ENCODE measurements around the gene DTX4.

DTX4 gene

DNA sequence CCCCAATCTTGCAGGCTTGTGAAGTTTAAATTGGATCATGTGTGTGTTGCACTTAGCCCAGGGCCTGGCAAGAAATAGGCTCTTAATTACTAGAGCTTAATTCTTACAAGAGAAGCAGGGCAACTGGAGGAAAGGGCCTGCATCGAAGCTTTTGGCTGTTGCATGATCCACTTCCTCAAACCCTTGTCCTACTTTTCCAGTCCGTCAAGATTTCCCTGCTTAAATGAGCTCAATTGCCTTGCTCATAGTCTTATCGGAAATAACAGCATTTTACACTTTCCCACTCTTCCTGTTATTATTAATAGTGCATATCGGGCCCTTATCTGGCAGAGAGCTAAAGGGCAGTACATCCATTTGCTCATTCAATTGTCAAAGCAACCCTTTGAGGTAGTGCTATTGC lies 18.1 kb downstream of the DTX4 start:
- DNase-seq (ENCODE audit: extremely low read depth in 1 of 2, low read depth in 1 of 2): no peak

DNA sequence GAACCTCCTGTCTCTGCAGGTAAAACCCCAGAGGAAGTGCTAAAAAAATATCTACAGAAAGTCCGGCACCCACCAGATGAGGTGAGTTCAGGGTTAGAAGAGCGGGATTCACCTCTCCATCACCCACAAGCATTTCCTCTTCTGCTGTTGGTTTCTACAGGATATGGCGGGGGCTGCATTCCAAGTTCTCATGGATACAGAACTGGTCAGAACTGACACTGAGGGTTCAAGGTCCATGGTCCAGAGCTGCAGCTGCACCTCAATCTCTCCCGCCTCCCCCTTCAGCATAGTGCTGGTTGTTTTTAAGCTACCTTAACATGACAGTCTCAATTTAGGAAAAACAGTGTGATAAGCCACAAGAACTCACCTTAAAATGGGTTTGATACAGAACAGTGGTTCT lies 19.2 kb downstream of the DTX4 start:
- no peak for DNase-seq (ENCODE audit: extremely low read depth in 1 of 2, low read depth in 1 of 2)

DNA sequence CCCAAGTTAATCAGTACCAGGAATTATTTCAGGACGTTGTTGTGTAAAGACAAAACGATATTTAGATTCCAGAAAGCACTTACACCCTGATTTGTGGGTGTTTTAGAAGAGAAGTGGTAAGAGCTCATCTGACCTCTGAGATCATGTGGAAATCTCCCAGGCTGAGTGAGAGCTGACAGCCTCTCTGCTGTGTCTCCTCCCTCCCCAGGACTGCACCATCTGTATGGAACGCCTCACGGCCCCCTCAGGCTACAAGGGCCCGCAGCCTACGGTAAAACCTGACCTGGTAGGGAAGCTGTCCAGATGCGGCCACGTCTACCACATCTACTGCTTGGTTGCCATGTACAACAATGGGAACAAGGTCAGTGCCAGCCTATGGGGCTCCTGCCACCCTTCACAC lies 20.0 kb downstream of the DTX4 start:
- no peak for DNase-seq (ENCODE audit: extremely low read depth in 1 of 2, low read depth in 1 of 2)

DNA sequence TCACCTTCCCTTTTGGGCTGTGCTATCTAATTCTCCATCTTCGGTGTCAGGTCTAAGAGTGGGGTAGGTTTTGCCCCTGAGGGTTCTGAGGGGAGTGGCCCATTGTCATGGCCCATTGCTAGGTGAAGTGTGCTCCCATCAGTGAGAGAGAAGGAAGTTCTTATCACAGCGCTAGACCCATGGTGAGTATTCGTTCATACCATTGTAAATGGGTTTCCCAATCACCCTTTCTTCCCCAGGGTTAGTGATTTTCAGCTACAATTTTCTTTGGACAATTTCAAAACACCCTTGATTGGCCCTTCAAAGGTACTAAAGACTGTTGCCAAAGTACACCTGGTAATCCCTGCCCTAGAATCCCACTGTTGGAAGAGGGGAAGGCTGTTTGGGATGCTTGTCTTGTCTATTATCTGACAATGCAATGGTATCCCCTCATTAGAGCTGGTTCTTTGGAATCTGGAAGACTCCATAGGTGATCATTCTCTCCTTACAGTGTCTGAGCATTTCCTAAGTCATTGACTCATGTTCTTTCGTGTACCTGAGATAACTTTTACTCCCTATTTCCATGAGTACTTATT lies 20.6 kb downstream of the DTX4 start:
- DNase-seq (ENCODE audit: extremely low read depth in 1 of 2, low read depth in 1 of 2): no peak

DNA sequence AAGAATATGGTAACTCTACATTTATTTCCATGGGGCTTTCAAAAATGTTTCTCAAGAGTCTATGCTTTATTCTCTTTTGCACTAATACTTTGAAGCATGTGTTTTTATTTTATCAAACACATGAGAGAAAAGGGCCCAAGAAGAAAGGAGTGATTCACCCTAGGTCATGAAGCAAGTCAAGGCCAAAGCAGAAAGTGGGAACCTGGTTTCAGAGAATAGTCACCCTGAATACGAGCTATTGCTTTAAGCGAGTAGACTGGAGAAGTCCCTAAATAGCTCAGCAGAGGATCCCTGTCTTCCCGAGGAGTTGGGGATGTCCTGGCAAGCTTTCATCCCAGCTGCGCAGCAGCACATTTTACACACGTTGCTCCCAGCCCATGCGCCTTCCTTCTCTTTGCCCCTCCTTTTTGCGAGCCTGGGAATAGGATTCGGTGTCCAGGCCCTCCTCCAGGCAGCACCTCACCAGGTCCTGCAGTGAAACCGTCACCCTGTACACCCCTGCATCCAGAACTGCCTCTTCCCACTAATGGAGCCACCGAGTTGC lies 21.7 kb downstream of the DTX4 start:
- DNase-seq (ENCODE audit: extremely low read depth in 1 of 2, low read depth in 1 of 2): no peak

DNA sequence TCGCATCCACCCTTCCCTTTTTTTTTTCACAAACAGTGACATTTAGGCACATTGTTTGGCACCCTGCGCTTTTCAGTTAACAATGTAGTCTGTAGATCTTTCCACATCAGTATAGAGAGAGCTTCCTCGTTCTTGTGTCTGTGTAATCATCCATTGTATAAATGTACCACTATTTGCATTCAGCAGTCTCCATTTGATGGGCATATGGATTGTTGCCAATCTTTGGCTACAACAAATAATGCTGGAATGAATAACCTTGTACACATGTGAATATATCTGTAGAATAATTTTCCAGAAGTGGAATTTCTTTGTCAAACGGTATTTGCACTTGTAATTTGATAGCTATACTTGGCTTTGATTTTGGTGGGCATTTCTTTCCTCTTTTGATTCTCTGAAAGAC lies 23.7 kb downstream of the DTX4 start:
- no peak for DNase-seq (ENCODE audit: extremely low read depth in 1 of 2, low read depth in 1 of 2)

DNA sequence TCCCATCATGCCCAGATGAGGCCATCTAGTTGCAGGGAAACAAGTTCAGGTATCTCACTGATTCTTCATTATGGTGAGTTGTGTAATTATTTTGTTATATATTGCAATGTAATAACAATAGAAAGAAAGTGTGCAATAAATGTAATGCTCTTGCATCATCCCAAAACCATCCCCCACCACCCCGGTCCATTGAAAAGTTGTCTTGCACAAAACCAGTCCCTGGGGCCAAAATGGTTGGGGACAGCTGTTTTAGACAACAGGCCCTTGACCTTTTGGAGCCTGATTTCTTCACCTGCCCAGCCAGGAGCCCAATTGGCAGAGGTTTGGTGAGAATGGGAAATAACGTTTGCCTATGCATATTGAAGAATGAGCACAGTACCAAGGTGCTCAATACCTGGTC lies 24.8 kb downstream of the DTX4 start:
- DNase-seq (ENCODE audit: extremely low read depth in 1 of 2, low read depth in 1 of 2): no peak

DNA sequence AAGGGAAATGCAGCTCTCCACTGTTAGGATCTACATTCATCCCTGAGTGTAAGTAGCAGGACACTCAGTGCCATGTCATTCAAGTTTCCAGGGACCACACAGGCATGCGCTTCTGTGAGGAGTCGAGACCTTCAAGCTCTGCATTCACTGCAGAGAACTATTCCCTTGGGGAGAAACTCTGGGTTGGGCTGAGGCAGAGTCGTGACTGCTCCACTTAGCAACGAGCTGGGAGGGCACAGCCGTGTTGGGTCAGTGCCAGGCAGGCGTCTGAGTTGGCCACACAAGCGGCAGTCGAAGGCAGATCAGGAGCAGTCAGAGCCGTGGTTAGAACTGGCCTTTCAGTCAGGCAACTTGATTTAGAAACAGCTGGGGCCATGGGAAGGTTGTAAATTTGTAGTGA lies 26.1 kb downstream of the DTX4 start:
- no peak for DNase-seq (ENCODE audit: extremely low read depth in 1 of 2, low read depth in 1 of 2)

DNA sequence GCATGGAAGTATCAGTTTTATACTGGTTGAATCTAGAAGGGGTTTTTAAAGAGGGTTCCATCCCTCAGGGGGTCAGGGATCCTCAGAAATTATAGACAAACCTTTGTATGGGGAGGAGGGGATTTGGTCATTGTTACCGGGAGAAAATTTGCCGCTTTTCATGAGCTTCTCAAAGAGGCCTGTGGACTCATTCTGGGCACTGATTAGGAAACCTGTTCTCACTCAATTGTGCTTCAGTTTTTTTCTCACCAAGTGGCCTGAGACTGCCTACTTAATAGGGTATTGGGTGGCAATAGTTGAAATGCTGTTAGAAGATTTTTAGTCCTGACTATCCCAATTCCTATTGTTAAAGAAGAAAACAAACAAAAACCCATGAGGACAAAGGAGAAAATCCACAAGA lies 26.8 kb downstream of the DTX4 start:
- no peak for DNase-seq (ENCODE audit: extremely low read depth in 1 of 2, low read depth in 1 of 2)

DNA sequence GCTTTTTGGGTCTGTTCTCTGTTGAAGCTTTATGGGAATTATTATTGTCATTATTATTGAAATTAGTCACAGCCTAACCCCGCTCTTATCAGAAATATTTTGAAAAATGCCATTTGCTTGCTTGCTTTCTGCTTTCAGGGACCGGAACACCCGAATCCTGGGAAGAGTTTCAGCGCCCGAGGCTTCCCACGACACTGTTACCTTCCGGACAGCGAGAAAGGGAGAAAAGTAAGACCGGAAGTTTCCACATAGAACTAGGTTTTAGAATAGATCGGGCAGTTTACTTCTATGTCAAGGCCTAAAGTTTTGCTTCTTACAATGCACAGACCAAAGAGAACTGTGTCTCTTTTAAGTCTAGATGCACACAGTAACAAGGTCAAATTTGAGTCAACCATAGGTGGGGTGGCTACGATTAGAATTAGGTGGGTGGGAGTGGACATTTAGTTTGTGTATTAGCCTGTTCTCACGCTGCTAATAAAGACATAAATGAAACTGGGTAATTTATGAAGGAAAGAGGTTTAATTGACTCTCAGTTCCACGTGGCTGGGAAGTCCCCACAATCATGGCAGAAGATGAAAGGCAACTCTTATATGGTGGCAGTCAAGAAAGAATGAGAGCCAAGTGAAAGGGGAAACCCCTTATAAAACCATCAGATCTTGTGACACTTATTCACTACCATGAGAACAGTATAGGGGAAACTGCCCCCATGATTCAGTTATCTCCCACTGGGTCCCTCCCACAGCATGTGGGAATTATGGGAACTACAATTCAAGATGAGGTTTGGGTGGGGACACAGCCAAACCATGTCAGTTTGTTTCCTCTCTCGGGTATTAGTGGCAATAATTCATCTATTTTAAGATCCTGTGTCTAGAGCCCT lies 27.9 kb downstream of the DTX4 start:
- DNase-seq (ENCODE audit: extremely low read depth in 1 of 2, low read depth in 1 of 2): no peak

DNA sequence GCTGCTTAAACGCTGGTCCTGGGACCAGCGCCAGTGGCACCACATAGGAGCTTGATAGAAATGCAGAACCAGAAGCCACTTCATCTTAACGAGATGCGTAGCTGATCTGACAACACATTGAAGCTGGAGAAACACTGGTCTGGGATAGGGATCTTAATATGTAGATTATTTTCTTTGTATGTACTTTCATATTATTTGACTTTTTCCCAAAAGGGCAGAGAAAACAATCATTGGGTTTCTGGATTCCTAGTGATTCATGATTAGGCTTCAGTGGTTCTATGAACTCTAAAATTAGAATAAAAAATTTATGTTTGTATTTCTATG lies 28.5 kb downstream of the DTX4 start:
- DNase-seq (ENCODE audit: extremely low read depth in 1 of 2, low read depth in 1 of 2): no peak

DNA sequence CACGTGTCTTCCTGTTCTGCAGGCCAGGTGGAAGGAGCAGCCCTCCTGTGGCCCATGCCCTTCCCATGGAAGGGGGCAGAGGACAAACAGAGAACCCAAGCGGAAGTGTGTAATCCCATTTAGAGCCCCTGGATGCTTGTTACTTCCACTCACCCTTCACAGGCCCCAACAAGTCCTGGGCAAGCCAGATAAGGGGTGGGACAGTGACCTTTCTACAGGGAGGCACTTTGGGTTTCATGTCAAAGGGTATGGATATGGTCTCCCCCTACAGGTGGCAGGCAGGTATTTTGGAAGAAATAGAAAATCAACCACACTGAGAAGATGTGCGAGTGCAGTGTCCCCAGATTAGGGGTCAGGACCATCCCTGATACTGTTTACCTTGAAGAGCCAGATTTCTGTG lies 29.4 kb downstream of the DTX4 start:
- no peak for DNase-seq (ENCODE audit: extremely low read depth in 1 of 2, low read depth in 1 of 2)

DNA sequence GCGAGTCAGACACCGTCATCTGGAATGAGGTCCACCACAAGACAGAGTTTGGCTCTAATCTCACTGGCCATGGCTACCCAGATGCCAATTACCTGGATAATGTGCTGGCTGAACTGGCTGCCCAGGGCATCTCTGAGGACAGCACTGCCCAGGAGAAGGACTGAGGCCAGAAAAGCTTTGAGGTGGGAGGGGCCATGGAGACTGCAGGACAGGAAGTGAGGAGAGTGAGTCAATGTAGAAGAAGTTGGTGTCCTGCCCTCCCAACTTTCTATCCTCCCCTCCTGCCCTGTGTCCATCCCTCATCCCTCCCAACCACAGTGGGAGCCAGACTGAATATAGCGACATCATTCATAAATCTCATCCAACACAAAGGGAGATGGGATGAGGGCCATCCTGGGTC lies 32.8 kb downstream of the DTX4 start:
- DNase-seq (ENCODE audit: extremely low read depth in 1 of 2, low read depth in 1 of 2): no peak

DNA sequence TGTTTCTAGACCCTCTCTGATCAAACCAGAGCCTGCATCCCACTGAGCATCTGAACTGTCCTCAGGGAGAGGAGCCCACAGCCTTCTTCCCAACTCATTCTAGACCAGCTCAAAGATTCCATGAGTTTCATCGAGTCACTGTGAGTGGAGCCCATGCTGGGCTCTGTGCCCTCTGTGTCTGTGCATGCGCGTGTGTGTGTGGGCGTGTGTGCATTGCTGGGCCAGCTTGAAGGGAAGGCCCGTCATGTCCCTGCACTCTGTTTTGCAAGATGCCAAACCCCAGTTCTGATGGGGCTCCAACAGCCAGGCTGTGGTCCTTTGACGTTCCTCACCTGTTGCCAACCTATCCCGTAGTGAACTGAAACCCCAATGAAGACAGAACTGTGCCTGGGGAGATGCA lies 33.7 kb downstream of the DTX4 start:
- DNase-seq (ENCODE audit: extremely low read depth in 1 of 2, low read depth in 1 of 2): no peak

DNA sequence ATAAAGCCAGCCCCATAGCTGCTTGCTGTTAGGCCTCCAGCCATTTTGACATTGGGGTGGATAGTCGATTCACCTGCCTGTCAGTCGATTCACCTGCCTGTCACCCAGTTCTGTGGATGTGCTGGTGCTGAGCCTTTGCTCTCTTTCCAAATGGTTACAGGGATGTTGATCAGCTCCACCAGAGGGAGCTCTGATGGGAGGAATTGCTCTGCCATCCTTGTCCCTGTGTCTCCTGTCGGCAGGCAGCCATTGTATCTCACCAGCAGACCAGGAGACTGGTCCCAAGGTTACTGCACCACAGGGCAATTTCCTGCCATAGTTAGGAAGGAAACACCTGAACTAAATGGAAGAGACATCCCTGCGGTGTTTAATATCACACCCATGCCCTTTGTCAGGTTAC lies 34.7 kb downstream of the DTX4 start:
- DNase-seq (ENCODE audit: extremely low read depth in 1 of 2, low read depth in 1 of 2): no peak

DNA sequence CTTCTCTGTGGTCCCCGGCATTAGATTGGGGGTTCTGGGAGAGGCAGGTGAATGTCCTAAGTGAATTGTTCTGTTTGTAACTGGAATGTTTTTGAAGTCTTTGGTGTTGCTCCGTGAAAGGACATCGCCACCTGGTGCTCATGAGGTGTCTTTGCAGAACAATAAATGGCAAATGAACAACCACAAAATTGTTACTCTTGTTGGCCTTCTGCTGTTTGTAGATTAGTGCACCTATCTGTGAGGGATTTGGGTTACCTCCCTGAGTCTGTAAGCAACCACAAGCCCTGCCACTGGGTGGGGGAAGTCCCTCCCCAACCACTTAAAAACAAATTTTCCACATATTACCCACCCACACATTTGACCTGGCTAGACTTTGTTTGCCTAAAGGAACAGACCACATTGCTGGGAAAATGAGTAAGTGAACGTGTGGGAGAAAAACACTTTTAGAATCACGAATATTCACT lies 36.1 kb downstream of the DTX4 start:
- DNase-seq (ENCODE audit: extremely low read depth in 1 of 2, low read depth in 1 of 2): peak in 1 of 2 donors; percentile 5

DNA sequence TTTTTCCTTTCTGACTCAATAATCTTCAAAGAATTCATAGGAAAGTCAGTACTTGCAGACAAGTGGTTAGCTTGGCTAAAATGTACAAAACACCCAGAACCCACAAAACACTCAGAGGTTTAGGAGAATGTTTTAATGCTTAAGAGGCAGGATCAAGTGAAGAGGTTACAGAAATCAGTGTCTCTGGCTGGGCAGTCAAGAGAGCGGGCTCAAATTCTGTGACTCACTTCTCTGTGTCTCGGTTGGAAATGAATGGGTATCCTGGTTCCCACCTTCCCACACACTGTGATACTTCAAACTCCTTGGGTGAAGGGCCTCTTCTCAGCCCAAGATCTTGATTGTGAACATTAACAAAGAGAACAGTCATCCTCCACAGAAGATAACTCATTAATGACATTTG lies 37.0 kb downstream of the DTX4 start:
- DNase-seq (ENCODE audit: extremely low read depth in 1 of 2, low read depth in 1 of 2): no peak

DNA sequence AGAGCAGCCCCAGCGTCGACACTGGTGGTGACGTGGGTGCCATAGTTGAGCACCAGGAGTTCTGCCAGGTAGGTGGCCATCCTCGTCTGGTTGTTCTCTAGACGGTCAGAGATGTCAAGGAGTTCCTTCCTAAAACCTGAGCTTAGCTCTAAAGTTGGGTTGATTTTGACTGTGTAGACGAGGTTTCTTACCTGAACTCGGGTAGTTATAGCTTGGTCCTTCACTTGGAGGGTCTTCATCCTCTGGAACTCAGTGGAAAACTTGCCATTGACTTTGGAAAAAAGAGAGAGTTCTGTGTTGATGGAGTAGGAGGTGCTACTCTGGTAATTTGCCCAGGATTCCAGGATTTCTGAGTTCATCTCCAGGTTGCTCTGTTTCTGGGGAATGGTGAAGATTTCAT lies 40.3 kb downstream of the DTX4 start:
- DNase-seq (ENCODE audit: extremely low read depth in 1 of 2, low read depth in 1 of 2): no peak

DNA sequence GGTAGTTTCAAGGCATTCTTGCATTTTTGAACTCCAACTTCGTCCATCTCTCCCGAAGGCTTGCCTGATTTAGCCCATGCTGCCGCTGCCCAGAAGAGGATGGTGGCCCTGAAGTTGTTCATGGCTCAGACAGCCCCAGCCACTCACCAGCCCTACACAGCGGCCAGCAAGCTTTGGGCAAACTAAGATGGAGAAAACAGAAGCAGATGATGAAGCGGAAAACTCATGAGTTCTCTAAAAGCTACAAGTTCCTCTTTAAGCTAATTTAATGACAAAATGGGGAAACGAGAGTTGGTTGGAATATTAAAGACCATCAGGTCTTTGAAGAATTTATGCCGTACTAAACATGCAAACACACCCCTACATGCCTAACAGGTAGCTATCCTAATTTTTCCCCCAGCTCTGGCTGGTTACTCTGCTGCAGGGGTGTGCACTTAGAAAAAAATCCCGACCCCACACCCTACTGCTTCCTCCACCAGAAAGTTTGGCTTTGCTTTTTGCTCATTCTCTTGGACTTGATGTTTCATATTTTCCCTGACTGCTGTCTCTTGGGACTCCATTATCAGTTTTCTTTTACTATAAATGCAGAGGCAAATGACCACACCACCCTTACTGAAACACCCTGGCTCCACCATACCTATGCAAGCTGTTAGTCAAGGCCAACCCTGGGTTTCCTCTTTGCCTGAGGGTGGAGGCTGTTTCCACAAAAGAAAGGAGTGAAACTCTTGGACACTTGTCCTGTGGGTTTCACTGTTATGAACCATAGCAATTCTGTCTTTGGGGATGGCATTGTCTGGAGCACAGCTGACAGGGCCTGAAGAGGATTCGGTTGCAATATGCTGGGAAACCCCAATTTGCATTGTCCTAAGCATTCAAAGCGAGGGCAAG lies 41.1 kb downstream of the DTX4 start, which contains the start of gene MPEG1:
TSS of gene MPEG1 (minus strand) at position 184 of the 888 bp plus-strand sequence. CDS start at position 122, 62 bp downstream.
- DNase-seq (ENCODE audit: extremely low read depth in 1 of 2, low read depth in 1 of 2): no peak

DNA sequence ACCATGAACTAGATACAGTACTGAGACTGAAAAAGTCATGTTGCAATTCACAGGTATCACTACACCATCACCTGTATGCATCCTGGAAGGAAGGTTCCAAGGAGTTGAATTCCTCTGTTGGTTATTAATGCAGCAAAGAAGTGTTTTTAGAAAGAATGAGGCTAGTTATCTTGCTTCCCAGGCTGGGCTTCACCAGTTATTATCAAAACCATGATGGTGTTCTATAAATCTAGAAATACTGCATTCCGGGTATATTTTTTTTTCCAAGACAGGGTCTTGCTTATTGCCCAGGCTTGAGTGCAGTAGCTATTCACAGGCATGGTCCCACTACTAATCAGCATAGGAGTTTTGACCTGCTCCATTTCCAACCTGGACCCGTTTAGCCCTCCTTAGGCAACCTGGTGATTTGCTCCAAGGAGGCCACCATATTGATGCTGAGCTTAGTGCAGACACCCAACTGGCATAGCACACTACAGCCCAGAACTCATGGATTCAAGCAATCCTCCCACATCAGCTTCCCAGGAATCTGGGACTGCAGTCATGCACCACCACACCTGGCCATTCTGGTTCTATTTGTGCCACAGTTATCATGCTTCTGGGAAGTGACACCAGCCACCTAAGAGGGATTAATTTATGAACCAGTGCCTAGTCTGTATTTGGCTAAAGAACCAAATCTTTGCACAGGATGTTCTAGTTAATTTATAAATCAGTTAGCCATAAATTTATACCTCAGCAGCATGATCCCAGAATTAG lies 42.4 kb downstream of the DTX4 start:
- no peak for DNase-seq (ENCODE audit: extremely low read depth in 1 of 2, low read depth in 1 of 2)

Measured in activated CD8-positive, alpha-beta memory T cell treated with anti-CD3 and anti-CD28 coated beads for 1 hour (primary cell).